Embryonic facial prominence (tissue), 1 donor: ENCODE measurements around the gene NOSTRIN.
A peak's percentile ranks its signal among the peaks of the same experiment; 100 is the strongest.
"Not testable (repeated sequence)": the region's sequence is repeated elsewhere in the genome, so short reads cannot be mapped to it uniquely, and the experiment has no call there.

Experiments
- DNase-seq: peaks from one replicate; pipeline ENCODE4 v3.0.0-alpha.2; 2016; ENCODE audit errors: extremely low spot score

NOSTRIN gene

DNA sequence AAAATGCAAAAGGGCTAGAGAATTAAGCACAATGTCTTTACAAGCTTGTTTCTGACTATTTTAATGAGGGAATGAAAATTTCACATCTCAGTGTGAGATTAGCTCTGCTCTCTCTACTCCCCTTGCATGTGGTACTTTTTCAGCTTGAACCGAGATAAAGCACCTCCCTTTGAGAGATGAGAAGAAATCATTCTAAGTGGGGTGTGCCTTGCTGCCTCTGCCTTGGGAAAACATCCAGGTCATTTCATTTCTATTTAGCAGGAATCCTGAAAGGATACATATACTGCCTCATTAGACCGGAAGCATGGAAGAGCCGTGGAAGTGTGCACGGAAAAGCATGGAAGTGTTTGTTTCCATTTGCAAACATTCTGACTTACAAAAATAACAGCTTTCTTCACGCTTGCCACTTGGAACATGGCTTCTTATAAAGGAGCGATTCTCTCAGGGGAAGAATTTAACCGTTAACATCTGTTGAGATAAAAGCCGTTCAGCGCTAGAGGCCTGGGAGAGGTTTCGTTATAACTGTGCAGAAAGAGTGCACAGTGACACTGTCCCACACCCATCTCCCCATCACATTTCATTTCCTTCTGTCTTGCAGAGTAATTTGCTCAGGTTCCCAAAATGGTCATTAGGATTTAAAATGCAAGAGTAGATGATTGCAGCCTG lies 16.7 kb downstream of the NOSTRIN start:
- DNase-seq: no peak

DNA sequence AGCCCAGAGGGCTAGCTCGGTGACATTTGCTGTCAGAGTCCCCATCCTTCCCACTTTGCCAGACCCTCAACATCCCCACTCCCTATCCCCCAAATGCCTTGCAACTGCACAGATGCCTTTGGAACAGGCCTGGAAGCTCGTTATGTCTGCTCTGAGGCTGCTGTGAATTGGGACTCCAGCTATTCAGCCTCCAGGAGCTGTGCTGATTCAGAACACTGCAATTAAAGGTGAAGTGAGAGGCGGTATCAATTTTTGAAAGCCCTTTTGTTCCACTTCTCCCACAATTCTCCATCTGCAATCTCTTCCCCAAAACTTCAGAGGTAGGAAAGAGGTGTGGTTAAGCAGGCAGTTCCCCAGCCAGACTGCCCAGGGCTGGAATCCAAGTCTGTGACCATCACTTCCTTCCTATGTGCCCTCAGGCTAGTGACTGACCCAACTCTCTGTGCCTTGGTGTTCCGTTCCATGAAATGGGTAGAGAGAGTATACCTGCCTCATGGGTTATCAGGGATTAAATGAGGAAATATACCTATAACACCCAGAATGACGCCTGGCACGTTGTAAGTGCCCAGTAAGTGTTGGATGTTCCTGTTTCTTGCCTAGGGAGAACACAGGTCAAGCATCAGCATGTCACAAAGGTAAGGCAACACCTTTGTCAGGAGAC lies 17.5 kb downstream of the NOSTRIN start:
- DNase-seq: no peak

DNA sequence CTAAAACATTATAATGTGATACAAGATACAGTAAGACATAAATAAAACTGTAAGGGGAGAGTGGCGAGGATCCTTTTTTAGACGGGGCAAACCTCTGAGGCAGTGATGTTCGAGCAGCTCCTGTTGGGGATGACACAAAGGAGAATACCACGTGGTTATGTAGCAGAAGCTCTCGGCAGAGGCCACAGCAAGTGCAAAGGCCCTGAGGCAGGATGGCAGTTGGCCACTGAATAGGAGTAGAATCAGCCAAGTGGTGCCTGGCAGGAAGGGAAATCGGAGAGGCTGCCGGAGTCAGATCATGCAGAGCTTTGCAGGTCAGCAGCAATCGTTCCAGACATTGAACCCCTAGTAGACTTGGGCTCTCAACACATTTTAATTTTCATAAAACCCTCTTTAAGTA lies 19.1 kb downstream of the NOSTRIN start:
- no peak for DNase-seq

DNA sequence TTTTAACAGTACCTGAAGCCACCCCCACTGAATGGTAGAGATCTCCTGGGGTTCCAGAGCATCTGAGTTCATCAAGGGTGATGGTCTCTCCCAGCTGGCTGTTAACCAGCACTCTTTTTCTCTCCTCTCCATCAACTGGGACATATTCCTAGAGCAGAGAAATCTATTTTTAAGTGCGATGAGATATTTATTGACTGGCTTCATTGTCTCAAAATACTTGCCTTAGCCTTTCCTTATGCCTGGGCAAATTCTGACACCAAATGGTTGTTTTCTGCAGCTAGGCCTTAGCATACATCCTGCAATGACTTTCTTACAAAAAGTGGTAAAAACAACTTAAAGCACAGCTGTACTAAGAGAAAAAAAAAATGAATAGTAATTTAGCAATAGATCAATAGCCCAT lies 19.6 kb downstream of the NOSTRIN start:
- DNase-seq: no peak

DNA sequence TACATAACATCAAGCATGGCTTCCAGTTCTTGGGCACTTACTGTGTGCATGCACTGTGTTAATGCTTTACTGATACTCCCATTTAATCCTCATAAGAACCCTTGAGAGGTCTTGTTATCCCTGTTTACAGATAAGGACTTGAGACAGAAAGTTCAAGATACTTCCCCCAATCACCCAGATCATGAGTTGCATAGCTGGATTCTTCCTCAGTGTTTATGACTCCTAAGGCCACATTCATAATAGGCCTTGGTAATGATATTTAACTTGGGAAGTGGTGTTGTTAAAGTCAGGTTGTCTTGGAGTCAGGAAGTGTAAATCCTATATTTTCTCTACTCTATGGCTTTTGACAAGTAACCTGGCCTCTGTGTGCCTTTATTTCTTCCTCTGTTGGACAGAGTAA lies 22.7 kb downstream of the NOSTRIN start:
- no peak for DNase-seq

DNA sequence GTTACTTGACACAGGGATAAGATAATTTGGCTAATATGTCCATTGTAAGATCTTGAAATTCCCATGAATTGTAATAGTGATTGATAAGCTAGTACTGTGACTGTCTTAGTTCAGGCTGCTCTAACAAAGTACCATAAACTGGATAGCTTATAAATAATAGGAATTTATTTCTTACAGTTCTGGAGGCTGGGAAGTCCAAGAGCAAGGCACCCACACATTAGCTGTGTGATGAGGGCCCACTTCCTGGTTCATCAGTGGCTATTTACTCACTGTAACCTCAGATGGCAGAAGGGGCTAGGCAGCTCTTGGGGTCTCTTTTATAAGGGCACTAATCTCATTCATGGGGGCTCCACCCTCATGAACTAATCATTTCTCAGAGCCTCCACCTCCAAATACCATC lies 28.5 kb downstream of the NOSTRIN start:
- DNase-seq: no peak

DNA sequence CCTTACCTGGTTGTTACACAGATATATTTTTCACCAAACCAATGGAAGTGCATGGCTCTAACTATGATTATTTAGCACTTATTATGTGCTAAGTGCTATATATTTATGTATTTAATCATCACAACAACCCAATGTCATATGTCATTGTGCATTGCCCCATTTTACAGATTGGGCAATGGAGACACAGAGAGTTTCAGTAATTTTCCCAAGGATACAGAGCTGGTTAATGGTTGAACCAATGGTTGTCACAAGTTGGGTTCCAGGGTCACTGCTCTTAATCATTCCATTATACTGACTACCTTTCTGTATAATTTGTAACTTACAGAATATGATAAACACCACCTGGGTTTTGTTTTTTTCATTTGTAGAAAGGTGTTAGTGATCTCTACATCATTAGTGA lies 29.2 kb downstream of the NOSTRIN start:
- DNase-seq: no peak

DNA sequence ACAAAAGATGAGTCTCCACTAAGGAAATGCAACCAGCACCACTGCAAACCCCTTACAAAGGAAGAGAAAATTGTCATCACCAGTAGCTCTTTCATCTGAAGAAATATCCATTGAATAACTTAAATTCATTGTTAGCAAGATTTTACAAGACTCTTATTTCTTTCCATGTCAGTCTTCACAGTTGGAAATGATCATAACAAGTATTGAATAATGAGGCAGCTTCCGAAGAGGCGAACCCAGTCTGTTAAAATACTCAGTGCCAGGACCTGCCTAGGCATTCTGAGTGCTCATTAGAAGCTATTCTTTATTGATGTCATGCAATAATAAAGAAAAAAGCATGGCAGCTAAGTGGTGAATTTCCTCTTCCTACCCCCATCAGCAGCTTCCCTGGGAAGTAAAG lies 33.5 kb downstream of the NOSTRIN start:
- DNase-seq: no peak

DNA sequence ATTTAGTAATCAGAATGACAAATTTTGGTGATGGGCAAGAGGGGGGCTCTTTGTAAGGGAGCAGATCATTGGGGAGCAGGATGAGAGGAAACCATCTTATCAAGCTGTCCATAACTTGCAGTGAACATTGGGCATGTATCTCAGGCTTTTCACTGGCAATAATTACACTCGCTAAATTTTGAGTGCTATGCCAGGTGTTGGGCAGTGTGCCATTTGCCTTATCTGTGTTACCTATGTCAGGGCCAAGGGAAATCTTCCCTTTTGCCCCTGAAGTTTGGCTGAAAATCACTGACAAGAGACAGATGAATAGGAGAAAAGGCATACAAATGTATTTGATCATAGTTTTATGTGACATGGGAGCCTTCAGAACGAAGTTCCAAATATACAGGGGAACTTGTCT lies 39.0 kb downstream of the NOSTRIN start:
- DNase-seq: no peak

DNA sequence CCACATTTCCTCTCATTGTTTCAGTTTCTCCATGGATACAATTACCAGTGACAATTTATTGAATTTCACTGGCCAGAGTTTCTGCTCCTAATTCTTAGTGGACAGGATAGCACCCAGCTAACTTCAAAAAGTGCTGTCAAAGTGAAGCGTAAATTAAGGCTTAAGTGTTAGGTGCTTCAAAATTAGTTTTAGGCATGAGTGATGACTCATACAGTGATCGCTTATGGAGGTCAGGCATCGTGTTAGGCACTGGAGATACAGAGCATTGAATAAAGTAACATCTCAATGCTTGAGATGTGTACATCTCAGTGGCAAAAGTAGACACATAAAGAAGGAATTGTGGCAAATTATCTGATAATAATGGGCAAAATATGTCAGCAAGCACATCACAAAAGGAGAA lies 40.8 kb downstream of the NOSTRIN start:
- no peak for DNase-seq

DNA sequence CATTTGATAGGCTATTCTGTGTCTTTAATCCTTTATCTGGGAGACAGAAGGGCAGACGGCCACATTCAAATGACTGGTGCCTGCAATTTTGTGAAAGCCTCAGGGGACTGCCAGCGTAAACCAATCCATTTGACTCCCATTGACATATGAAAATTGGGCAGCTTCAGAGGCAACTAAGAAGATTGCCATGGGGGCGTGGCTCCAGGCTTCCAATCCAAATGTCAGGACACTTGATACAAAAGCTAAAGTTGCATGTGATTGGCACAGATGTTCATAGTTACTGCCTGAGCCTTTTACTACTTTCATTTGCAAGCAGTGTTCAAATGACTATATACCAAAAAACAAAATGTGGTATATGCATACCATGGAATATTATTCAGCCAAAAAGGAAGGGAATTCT lies 45.8 kb downstream of the NOSTRIN start:
- no peak for DNase-seq

DNA sequence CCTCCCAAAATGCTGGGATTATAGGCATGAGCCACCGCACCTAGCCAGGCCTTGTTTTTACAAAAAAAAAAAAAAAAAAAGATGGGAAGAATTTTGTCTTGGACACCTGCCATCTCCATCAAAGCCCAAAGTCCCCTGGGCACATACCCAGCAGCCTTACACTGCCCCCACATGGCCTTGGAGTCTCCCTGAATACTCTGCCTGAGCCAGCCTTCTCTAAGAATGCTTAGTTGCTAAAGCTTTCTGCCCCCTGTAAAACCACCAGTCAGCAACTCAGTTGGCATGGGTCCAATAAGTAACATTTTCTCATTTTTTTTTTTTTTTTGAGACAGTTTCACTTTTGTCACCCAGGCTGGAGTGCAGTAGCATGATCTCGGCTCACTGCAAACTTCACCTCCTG lies 47.2 kb downstream of the NOSTRIN start:
- DNase-seq: peak; percentile 12

DNA sequence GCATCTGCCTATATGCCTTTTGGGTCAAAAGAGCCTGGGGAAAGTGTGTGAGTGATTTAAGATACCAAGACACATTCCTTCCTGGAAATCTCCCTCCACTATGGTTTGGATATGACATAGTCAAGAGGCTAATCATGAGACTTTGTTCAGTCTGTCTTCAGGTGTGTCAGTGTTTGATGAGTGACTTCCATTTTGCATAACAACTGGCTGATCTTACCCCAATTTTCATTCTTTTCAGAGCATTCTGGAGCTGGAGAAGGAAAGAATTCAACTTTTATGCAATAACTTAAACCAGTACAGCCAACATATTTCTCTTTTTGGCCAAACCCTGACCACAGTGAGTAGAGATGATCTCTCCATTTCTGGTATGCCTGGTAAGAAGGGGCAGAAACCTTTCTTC lies 48.4 kb downstream of the NOSTRIN start:
- no peak for DNase-seq

DNA sequence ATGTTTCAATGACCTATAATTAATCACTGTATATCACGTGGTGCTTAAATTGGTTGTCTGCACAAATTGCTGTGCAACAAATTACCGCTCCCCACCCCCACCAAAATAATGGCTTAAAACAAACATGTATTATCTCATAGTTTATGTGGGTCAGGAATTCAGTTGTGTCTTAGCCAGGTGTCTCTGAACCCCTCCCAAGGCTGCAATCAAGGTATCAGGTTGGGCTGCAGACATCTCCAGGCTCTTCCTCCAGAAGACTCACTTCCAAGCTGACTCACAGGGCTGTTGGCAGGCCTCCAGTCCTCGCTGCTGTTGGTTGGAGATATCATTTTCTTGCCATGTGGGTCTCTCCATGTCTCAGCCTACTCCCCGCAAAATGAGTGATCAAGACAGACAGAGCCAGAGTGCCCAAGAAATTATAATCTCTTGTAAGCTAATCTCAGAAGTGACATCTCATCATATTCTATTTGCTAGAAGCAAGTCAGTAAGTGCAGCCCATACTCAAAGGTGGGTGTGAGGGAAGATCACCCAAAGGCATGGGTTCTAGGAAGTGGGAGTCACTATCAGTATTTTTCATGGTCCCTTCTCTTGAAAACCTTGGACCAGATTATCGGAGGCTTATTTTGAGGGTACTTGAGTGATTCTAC lies 49.4 kb downstream of the NOSTRIN start:
- DNase-seq: no peak

DNA sequence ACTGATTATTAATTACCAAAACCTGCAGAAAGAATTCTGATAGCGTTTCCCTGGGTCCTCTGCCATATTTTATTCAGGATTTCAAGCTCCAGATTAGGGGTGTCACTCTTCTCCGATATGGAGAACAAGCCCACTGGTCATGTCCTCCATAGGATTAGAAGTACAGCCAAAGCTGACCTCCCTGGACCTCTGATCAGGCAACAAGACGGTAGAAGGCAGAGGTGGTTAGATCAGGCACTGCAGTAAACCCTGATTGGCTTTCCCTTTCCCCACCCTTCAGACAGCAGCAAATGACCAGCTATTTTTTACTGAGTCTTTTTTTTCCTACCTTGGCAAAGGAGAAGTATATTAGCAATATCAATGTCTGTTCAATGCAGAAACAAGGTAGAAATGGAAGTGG lies 50.0 kb downstream of the NOSTRIN start:
- no peak for DNase-seq

DNA sequence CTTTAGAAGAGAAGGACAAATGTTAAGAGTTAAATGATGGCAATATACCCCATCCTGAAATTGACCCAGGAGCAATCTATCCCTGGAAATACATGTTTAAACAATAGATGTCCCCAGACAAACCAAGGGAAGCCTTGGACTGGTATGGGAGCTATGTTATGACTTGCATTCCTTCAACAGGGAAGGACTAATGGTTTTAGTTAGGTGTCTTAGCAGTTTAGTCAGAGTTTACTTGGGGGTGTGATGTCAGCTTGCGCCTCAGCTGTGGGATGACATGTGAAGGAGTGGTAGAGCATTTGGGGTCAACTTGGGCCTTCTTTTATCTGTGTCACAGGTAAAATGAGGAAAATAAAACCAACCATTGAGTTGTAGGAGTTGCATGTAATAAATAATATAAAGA lies 51.0 kb downstream of the NOSTRIN start:
- no peak for DNase-seq

DNA sequence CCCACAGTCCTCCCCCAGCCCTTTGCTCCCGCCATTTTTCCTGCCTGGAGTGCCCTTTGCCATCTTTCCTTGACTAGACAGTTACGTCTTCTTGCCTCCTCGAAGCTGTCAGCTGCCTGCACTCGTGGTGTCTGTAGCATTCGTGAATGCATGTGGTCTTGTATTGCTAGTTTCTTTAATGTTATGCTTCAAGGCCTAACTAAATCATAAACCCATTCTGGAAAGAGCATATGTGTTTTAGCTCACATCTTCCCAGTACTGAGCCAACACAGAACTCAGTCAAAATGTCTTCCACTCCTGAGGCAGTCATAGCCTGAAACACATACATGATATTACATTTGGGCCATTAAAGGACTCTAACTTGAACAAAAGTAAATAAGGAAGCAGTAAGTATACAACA lies 52.2 kb downstream of the NOSTRIN start:
- no peak for DNase-seq

DNA sequence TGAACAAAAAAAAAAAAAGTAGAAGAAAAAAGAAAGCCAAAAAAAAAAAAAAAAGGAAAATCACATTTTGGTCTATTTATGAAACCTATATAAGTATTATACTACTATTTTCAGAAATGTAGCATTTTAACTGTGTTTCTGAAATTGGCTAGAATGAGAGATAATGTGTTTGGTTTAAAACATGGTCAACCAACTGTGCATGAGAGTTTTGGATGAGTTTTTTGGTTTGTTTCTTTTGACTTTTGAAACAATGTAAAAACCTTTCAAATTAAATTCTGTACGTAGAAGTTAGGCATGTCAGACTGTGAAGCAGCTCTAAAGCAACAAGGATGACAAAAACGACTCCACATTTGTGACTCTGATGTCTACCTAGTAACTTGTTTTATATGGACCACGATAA lies 53.2 kb downstream of the NOSTRIN start:
- no peak for DNase-seq

DNA sequence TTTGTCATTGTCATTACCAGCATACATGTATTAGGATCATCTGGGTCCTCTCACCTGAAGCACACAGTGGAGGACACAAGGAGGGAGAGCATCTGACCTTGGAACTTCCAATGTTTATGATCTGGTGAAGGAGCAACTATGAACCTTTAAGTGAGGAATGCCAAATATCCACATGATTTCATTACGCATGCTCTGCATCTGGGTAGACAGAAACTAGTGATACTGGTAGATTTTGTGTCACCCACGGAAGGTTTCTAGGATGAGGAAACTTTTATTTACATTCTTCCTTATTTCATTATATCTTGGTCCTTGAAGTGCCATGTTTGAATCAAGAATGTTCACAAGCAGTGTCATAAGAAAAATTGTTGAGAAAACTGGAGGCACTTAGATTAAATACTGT lies 55.7 kb downstream of the NOSTRIN start:
- DNase-seq: no peak

DNA sequence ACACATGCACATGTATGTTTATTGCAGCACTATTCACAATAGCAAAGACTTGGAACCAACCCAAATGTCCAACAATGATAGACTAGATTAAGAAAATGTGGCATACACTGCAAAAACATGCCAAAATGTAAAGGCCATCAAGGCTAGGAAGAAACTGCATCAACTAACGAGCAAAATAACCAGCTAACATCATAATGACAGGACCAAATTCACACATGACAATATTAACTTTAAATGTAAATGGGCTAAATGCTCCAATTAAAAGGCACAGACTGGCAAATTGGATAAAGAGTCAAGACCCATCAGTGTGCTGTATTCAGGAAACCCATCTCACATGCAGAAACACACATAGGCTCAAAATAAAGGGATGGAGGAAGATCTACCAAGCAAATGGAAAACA lies 64.7 kb downstream of the NOSTRIN start:
- DNase-seq: not testable (repeated sequence)

DNA sequence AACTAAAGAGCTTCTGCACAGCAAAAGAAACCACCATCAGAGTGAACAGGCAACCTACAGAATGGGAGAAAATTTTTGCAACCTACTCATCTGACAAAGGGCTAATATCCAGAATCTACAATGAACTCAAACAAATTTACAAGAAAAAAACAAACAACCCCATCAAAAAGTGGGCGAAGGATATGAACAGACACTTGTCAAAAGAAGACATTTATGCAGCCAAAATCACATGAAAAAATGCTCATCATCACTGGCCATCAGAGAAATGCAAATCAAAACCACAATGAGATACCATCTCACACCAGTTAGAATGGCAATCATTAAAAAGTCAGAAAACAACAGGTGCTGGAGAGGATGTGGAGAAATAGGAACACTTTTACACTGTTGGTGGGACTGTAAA lies 67.9 kb downstream of the NOSTRIN start:
- DNase-seq: not testable (repeated sequence)

DNA sequence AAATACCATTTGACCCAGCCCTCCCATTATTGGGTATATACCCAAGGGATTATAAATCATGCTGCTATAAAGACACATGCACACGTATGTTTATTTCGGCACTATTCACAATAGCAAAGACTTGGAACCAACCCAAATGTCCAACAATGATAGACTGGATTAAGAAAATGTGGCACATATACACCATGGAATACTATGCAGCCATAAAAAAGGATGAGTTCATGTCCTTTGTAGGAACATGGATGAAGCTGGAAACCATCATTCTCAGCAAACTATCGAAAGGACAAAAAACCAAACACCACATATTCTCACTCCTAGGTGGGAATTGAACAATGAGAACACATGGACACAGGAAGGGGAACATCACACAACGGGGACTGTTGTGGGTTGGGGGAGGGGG lies 68.4 kb downstream of the NOSTRIN start:
- not testable (repeated sequence) for DNase-seq

DNA sequence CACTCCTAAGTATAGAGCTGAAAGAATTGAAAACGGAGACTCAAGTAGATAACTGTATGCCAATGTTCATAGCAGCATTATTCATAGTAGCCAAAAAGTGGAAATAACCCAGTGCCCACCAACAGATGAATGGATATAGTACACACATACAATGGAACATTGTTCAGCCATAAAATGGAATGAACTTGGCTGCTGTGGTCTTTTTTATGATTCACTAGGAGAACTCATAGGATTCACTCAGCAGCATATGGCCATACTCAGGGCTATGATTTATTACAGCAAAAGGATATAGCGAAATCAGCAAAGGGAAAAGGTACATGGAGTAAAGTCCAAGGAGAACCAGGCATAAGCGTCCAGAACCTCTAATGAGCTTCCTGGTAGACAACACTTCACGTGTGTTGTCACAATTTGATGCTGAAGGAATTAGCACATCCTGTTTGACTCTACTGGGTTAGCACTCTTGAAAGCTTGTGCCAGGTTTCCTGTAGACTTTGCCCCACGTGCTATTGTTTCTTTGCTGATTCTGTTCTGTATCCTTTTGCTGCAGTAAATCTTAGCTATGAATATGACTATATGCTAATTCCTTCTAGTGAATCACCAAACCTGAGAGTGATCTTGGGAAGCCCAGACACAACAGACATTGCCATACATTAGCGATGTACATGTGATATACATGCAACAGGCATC lies 72.1 kb downstream of the NOSTRIN start:
- DNase-seq: no peak
